GM18502 (cell line): Measurements from ENCODE around the gene HNRNPF.
A peak's percentile ranks its signal among the peaks of the same experiment; 100 is the strongest.
"Not testable (repeated sequence)": the region's sequence is repeated elsewhere in the genome, so short reads cannot be mapped to it uniquely, and the experiment has no call there.

Experiments
- ATAC-seq: cut with Tn5 transposase; IDR thresholded peaks from one replicate; pipeline ENCODE4 v1.9.1; 2021; ENCODE audit warnings: mild to moderate bottlenecking; ENCODE audit not compliant: unreplicated experiment, poor library complexity

The HNRNPF gene

GRCh38 chr10:43421944-43422343 lies 13.0 kb upstream of the HNRNPF start:
- not testable (repeated sequence) for ATAC-seq

GRCh38 chr10:43421519-43421918 lies 12.5 kb upstream of the HNRNPF start:
- no peak for ATAC-seq

- ATAC-seq: no peak
These were observed 12.2 kb upstream of the HNRNPF start for GRCh38 chr10:43421201-43421507.

- peak; percentile 84 for ATAC-seq
These were observed 11.6 kb upstream of the HNRNPF start for GRCh38 chr10:43420369-43421200.

- no peak for ATAC-seq
These were observed 11.0 kb upstream of the HNRNPF start for GRCh38 chr10:43419997-43420368.

GRCh38 chr10:43417950-43418768 lies 9.2 kb upstream of the HNRNPF start:
- ATAC-seq: no peak

- ATAC-seq: no peak
These were observed 6.6 kb upstream of the HNRNPF start for GRCh38 chr10:43415544-43415943.

GRCh38 chr10:43411536-43411935 lies 2.5 kb upstream of the HNRNPF start:
- no peak for ATAC-seq

GRCh38 chr10:43410345-43410744 lies 1.4 kb upstream of the HNRNPF start:
- no peak for ATAC-seq

- no peak for ATAC-seq
These were observed 561 bp upstream of the HNRNPF start for GRCh38 chr10:43409385-43410109.

- no peak for ATAC-seq
These were observed 666 bp downstream of the HNRNPF start for GRCh38 chr10:43408331-43408709.

GRCh38 chr10:43407576-43408330 lies 1.2 kb downstream of the HNRNPF start:
- ATAC-seq: peak; percentile 54

- peak; percentile 28 for ATAC-seq
These were observed 1.8 kb downstream of the HNRNPF start for GRCh38 chr10:43407148-43407575.

GRCh38 chr10:43404704-43405084 lies 4.3 kb downstream of the HNRNPF start:
- ATAC-seq: no peak

GRCh38 chr10:43403911-43404703 lies 4.9 kb downstream of the HNRNPF start:
- ATAC-seq: no peak

GRCh38 chr10:43402880-43403452 lies 6.0 kb downstream of the HNRNPF start:
- no peak for ATAC-seq

GRCh38 chr10:43402176-43402575 lies 6.8 kb downstream of the HNRNPF start:
- ATAC-seq: no peak

GRCh38 chr10:43401627-43402026 lies 7.4 kb downstream of the HNRNPF start:
- no peak for ATAC-seq
